Right lobe of liver (tissue), 4 donors: Measurements from ENCODE around the gene PROB1.
A peak's percentile ranks its signal among the peaks of the same experiment; 100 is the strongest.

Experiments
- POLR2A ChIP-seq: fragments of 450-650 bp; IDR thresholded peaks from one replicate; pipeline ENCODE4 v1.6.1; 2017; ENCODE audit warnings: antibody characterized with exemption, mild to moderate bottlenecking
- TF ChIP-seq, protein P1 (sequence below), 4 donors: fragments of 200-600 bp in 3 of 4; fragments of 450-650 bp in 1 of 4; IDR thresholded peaks; one replicate each; pipeline versions ENCODE4 v1.5.1 to v1.8.0; 2016 to 2022; ENCODE audit warnings: antibody characterized with exemption in 4 of 4, mild to moderate bottlenecking in 2 of 4
- donor health status: DM: no; HTN: no; CAD: no.
- donor health status: DM: no; HTN: no; CAD: no.
- donor health status: DM: no; HTN: yes; CAD: no.

GRCh38 chr5:139394654-139395566 lies at the start of gene PROB1:
- TF ChIP-seq, protein P1, sequence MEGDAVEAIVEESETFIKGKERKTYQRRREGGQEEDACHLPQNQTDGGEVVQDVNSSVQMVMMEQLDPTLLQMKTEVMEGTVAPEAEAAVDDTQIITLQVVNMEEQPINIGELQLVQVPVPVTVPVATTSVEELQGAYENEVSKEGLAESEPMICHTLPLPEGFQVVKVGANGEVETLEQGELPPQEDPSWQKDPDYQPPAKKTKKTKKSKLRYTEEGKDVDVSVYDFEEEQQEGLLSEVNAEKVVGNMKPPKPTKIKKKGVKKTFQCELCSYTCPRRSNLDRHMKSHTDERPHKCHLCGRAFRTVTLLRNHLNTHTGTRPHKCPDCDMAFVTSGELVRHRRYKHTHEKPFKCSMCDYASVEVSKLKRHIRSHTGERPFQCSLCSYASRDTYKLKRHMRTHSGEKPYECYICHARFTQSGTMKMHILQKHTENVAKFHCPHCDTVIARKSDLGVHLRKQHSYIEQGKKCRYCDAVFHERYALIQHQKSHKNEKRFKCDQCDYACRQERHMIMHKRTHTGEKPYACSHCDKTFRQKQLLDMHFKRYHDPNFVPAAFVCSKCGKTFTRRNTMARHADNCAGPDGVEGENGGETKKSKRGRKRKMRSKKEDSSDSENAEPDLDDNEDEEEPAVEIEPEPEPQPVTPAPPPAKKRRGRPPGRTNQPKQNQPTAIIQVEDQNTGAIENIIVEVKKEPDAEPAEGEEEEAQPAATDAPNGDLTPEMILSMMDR (IDR thresholded peaks at IDR 0.05), result no peak
- peak; percentile 15 for TF ChIP-seq POLR2A
